ENCODE measurements around the gene UGT1A3.
A peak's percentile ranks its signal among the peaks of the same experiment; 100 is the strongest.

UGT1A3 gene

GRCh38 chr2:233728723-233729301, at the start of gene UGT1A3:
TSS of gene UGT1A3 (plus strand) at chr2:233729042. CDS start at chr2:233729127, 85 bp downstream.
- no peak within 1 kb of the TSS for H3K4me3 ChIP-seq (replicated peaks; ENCODE audit: low read depth, low read length)
- DNase-seq (ENCODE audit: low read depth): no peak
- no peak for TF ChIP-seq CTCF (IDR thresholded peaks at IDR 0.05; ENCODE audit: low read length, missing control alignments)

GRCh38 chr2:233679196-233679595, 49.6 kb upstream of the UGT1A3 start:
- no peak for TF ChIP-seq CTCF (IDR thresholded peaks at IDR 0.05; ENCODE audit: low read length, missing control alignments)
- DNase-seq (ENCODE audit: low read depth): no peak
- no peak overlapping the region for H3K4me3 ChIP-seq (replicated peaks; ENCODE audit: low read depth, low read length)

GRCh38 chr2:233680361-233681045, 48.3 kb upstream of the UGT1A3 start:
- no peak for TF ChIP-seq CTCF (IDR thresholded peaks at IDR 0.05; ENCODE audit: low read length, missing control alignments)
- no peak for DNase-seq (ENCODE audit: low read depth)
- no peak overlapping the region for H3K4me3 ChIP-seq (replicated peaks; ENCODE audit: low read depth, low read length)

GRCh38 chr2:233681521-233682099, 47.2 kb upstream of the UGT1A3 start, which contains the start of gene UGT1A7:
TSS of gene UGT1A7 (plus strand) at chr2:233681901. CDS start at chr2:233681938, 37 bp downstream.
- no peak for TF ChIP-seq CTCF (IDR thresholded peaks at IDR 0.05; ENCODE audit: low read length, missing control alignments)
- no peak for DNase-seq (ENCODE audit: low read depth)
- H3K4me3 ChIP-seq (replicated peaks; ENCODE audit: low read depth, low read length): no peak within 1 kb of the TSS

- TF ChIP-seq CTCF (IDR thresholded peaks at IDR 0.05; ENCODE audit: low read length, missing control alignments): no peak
- no peak for DNase-seq (ENCODE audit: low read depth)
- no peak overlapping the region for H3K4me3 ChIP-seq (replicated peaks; ENCODE audit: low read depth, low read length)
Measured at GRCh38 chr2:233684640-233685039, 44.2 kb upstream of the UGT1A3 start.

GRCh38 chr2:233686928-233687327, 41.9 kb upstream of the UGT1A3 start:
- peak; percentile 29 for DNase-seq (ENCODE audit: low read depth)
- H3K4me3 ChIP-seq (replicated peaks; ENCODE audit: low read depth, low read length): no peak overlapping the region
- no peak for TF ChIP-seq CTCF (IDR thresholded peaks at IDR 0.05; ENCODE audit: low read length, missing control alignments)

Measured in fibroblast of pulmonary artery (primary cell).